Endothelial cell of umbilical vein (primary cell): ENCODE data around the gene CAMTA2.

Source experiments
- CTCF ChIP-seq, 2 donors: IDR thresholded peaks; 1 replicate in 1 of 2; 2 replicates in 1 of 2; pipeline ENCODE4 v1.5.1; 2011; ENCODE audit warnings: low read length in 2 of 2, mild to moderate bottlenecking in 2 of 2, moderate library complexity in 2 of 2, control low read depth in 1 of 2, inconsistent platforms in 1 of 2, low read depth in 1 of 2; ENCODE audit not compliant: insufficient read depth in 1 of 2; ENCODE audit errors: extremely low read depth in 1 of 2
- EZH2 ChIP-seq: IDR thresholded peaks from 2 replicates; pipeline ENCODE4 v1.6.1; 2012; ENCODE audit warnings: borderline replicate concordance, low read depth, mild to moderate bottlenecking, moderate library complexity, low read length, inconsistent platforms; ENCODE audit not compliant: severe bottlenecking
- FOS ChIP-seq: IDR thresholded peaks from 2 replicates; pipeline ENCODE4 v1.6.1; 2011; ENCODE audit warnings: mild to moderate bottlenecking, low read length, moderate library complexity, borderline replicate concordance; ENCODE audit not compliant: insufficient read depth
- POLR2AphosphoS5 ChIP-seq: IDR thresholded peaks from 2 replicates; pipeline ENCODE4 v1.6.1; 2012; ENCODE audit warnings: low read depth, mild to moderate bottlenecking, control low read depth, low read length, moderate library complexity; ENCODE audit not compliant: insufficient read depth

- TF ChIP-seq EZH2 (no peak), CTCF (IDR thresholded peaks at IDR 0.05; ENCODE audit: extremely low read depth in 1 of 2, insufficient read depth in 1 of 2, low read depth in 1 of 2, low read length in 2 of 2) (no peak), FOS (no peak), POLR2AphosphoS5 (no peak)
These were observed 8.7 kb downstream of the CAMTA2 start for GRCh38 chr17:4978726-4979125.
